Testis (tissue), 2 donors: ENCODE data around the gene SIPA1L3.

Source experiments
- POLR2A ChIP-seq: fragments of 450-650 bp; IDR thresholded peaks from one replicate; pipeline ENCODE4 v1.6.1; 2017; ENCODE audit warnings: antibody characterized with exemption, mild to moderate bottlenecking, moderate library complexity
- TF ChIP-seq, protein P1 (sequence below), 3 experiments: fragments of 450-650 bp in 2 of 3; fragments of 200-600 bp in 1 of 3; sonication (generic) in 1 of 3; IDR thresholded peaks; one replicate each; pipeline ENCODE4 v1.5.1; 2016 to 2019; ENCODE audit warnings: antibody characterized with exemption in 3 of 3, mild to moderate bottlenecking in 2 of 3, moderate library complexity in 1 of 3

DNA sequence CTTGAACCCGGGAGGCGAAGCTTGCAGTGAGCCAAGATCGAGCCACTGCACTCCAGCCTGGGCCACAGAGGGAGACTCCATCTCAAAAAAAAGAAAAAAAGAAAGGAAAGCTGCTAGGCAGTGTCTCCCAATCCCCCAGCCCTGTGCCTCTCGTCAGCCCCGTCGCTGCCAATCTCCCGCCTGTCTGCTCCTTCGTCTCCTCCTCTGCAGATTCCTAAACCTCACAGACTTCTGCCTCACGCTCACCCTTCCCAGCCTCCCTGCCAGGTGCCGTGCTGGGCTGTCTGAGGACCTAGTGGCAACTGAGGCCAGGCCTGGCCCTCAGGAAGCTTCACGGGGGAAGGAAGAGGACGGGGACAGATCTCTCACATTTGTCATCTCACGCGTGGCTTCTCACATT lies 295.5 kb downstream of the SIPA1L3 start:
- no peak for TF ChIP-seq POLR2A
- TF ChIP-seq, protein P1, sequence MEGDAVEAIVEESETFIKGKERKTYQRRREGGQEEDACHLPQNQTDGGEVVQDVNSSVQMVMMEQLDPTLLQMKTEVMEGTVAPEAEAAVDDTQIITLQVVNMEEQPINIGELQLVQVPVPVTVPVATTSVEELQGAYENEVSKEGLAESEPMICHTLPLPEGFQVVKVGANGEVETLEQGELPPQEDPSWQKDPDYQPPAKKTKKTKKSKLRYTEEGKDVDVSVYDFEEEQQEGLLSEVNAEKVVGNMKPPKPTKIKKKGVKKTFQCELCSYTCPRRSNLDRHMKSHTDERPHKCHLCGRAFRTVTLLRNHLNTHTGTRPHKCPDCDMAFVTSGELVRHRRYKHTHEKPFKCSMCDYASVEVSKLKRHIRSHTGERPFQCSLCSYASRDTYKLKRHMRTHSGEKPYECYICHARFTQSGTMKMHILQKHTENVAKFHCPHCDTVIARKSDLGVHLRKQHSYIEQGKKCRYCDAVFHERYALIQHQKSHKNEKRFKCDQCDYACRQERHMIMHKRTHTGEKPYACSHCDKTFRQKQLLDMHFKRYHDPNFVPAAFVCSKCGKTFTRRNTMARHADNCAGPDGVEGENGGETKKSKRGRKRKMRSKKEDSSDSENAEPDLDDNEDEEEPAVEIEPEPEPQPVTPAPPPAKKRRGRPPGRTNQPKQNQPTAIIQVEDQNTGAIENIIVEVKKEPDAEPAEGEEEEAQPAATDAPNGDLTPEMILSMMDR (IDR thresholded peaks at IDR 0.05): no peak
